SHP77 (cell line): Measurements from ENCODE around the gene ZNF600.
"Not testable (repeated sequence)": the region's sequence is repeated elsewhere in the genome, so short reads cannot be mapped to it uniquely, and the experiment has no call there.

Source experiments
- DNase-seq, 2 experiments: peaks; one replicate each; lab custom pipeline; 2025; lab: John Stamatoyannopoulos, UW

The ZNF600 gene

GRCh38 chr19:52741951-52742485, 44.6 kb downstream of the ZNF600 start:
- DNase-seq, result no peak

- not testable (repeated sequence) for DNase-seq
Measured at GRCh38 chr19:52741371-52741770, 45.2 kb downstream of the ZNF600 start.

- no peak for DNase-seq
Measured at GRCh38 chr19:52739576-52739975, 47.0 kb downstream of the ZNF600 start.

GRCh38 chr19:52735734-52736133, 50.9 kb downstream of the ZNF600 start:
- peak; percentile 42 to 70 for DNase-seq

- peak; percentile 91 to 94 for DNase-seq
Measured at GRCh38 chr19:52734893-52735661, 51.5 kb downstream of the ZNF600 start, which contains the start of gene ZNF611. TSS of gene ZNF611 (minus strand) at chr19:52735044. CDS start at chr19:52715894, 19,150 bp downstream.

GRCh38 chr19:52734331-52734892, 52.2 kb downstream of the ZNF600 start:
- DNase-seq, result no peak

- DNase-seq, result not testable (repeated sequence)
Measured at GRCh38 chr19:52726051-52726450, 60.5 kb downstream of the ZNF600 start.

- DNase-seq, result no peak
Measured at GRCh38 chr19:52725528-52725961, 61.0 kb downstream of the ZNF600 start.

GRCh38 chr19:52724701-52725514, 61.7 kb downstream of the ZNF600 start:
- no peak for DNase-seq

GRCh38 chr19:52723907-52724598, 62.5 kb downstream of the ZNF600 start:
- not testable (repeated sequence) for DNase-seq

- DNase-seq, result no peak
Measured at GRCh38 chr19:52722062-52723003, 64.3 kb downstream of the ZNF600 start.

- DNase-seq, result not testable (repeated sequence)
Measured at GRCh38 chr19:52720541-52720940, 66.0 kb downstream of the ZNF600 start.

- no peak for DNase-seq
Measured at GRCh38 chr19:52716522-52716921, 70.1 kb downstream of the ZNF600 start.

- not testable (repeated sequence) for DNase-seq
Measured at GRCh38 chr19:52715902-52716301, 70.7 kb downstream of the ZNF600 start.

- DNase-seq, result not testable (repeated sequence)
Measured at GRCh38 chr19:52715330-52715729, 71.3 kb downstream of the ZNF600 start.
